Neural crest cell (in vitro differentiated cells): ENCODE measurements around the gene CNTNAP2. TPM values are rescaled to one million over a fixed set of nuclear protein-coding genes. Genes with fewer than 3 reads are reported as not detected.
A peak's percentile ranks its signal among the peaks of the same experiment; 100 is the strongest.

ENCODE experiments used
- DNase-seq: peaks from one replicate; pipeline ENCODE4 v3.0.0; 2021; ENCODE audit warnings: low read depth, mixed read lengths, low spot score
- H3K27ac Mint-ChIP-seq: one replicate; pipeline ENCODE4 v1.8.0; 2021; ENCODE audit warnings: mild to moderate bottlenecking, mixed read lengths; ENCODE audit not compliant: unreplicated experiment
- H3K27me3 Mint-ChIP-seq: 2 replicates; pipeline ENCODE4 v1.8.0; 2021; ENCODE audit warnings: low read depth, mild to moderate bottlenecking, mixed read lengths
- H3K36me3 Mint-ChIP-seq: 2 replicates; pipeline ENCODE4 v1.8.0; 2021; ENCODE audit warnings: low read depth, mild to moderate bottlenecking, mixed read lengths
- H3K4me1 Mint-ChIP-seq: 2 replicates; pipeline ENCODE4 v1.8.0; 2021; ENCODE audit warnings: mixed read lengths
- H3K4me3 Mint-ChIP-seq: one replicate; pipeline ENCODE4 v1.8.0; 2021; ENCODE audit warnings: mild to moderate bottlenecking, mixed read lengths
- H3K9me3 Mint-ChIP-seq: 2 replicates; pipeline ENCODE4 v1.8.0; 2021; ENCODE audit warnings: mixed read lengths
- CTCF ChIP-seq: fragments of 200-600 bp; sonication (generic); conservative IDR thresholded peaks from 2 replicates; pipeline ENCODE4 v1.5.0; 2021; ENCODE audit warnings: antibody characterized with exemption, mild to moderate bottlenecking
- total RNA-seq: library from RNA; stranded (reverse); gene quantifications from 2 replicates; pipeline ENCODE4 v1.2.1, GENCODE V29; 2021

Gene CNTNAP2
- total RNA-seq, 1 donor from 2014 or later, result 12.9 TPM

GRCh38 chr7:147541261-147541660 is 1424.7 kb downstream of the CNTNAP2 start:
- no peak for TF ChIP-seq CTCF
- H3K27ac Mint-ChIP-seq, result no peak overlapping the region
- no peak overlapping the region for H3K4me3 Mint-ChIP-seq
- H3K36me3 Mint-ChIP-seq, result peaks cover 3% of the 10 kb centered on the region
- peaks cover 7% of the 10 kb centered on the region for H3K9me3 Mint-ChIP-seq
- no peaks in the 10 kb centered on the region for H3K27me3 Mint-ChIP-seq
- DNase-seq, result no peak
- no peaks in the 10 kb centered on the region for H3K4me1 Mint-ChIP-seq

GRCh38 chr7:147547252-147547897 is 1430.8 kb downstream of the CNTNAP2 start:
- Mint-ChIP-seq H3K9me3 (peaks cover 10% of the 10 kb centered on the region), H3K4me3 (no peak overlapping the region), H3K4me1 (no peaks in the 10 kb centered on the region), H3K27ac (no peak overlapping the region), H3K36me3 (peaks cover 6% of the 10 kb centered on the region), H3K27me3 (no peaks in the 10 kb centered on the region)
- TF ChIP-seq CTCF, result peak; percentile 65
- no peak for DNase-seq

GRCh38 chr7:147556317-147556716 is 1439.7 kb downstream of the CNTNAP2 start:
- Mint-ChIP-seq H3K27ac (no peak overlapping the region), H3K27me3 (no peaks in the 10 kb centered on the region), H3K4me3 (no peak overlapping the region), H3K4me1 (no peaks in the 10 kb centered on the region), H3K9me3 (no peaks in the 10 kb centered on the region), H3K36me3 (no peaks in the 10 kb centered on the region)
- no peak for DNase-seq
- TF ChIP-seq CTCF, result no peak

- no peak for DNase-seq
- Mint-ChIP-seq H3K36me3 (no peaks in the 10 kb centered on the region), H3K4me3 (no peak overlapping the region), H3K9me3 (no peaks in the 10 kb centered on the region), H3K4me1 (no peaks in the 10 kb centered on the region), H3K27ac (no peak overlapping the region), H3K27me3 (no peaks in the 10 kb centered on the region)
- no peak for TF ChIP-seq CTCF
Observed at GRCh38 chr7:147563669-147564068, 1447.1 kb downstream of the CNTNAP2 start.

- Mint-ChIP-seq H3K9me3 (no peaks in the 10 kb centered on the region), H3K36me3 (no peaks in the 10 kb centered on the region), H3K27me3 (no peaks in the 10 kb centered on the region), H3K27ac (no peak overlapping the region), H3K4me1 (no peaks in the 10 kb centered on the region), H3K4me3 (no peak overlapping the region)
- TF ChIP-seq CTCF, result no peak
- DNase-seq, result no peak
Observed at GRCh38 chr7:147564786-147565476, 1448.3 kb downstream of the CNTNAP2 start.
